Measurements from ENCODE around the gene RNF175. TPM values are rescaled to one million over a fixed set of nuclear protein-coding genes. Genes with fewer than 3 reads are reported as not detected.

RNF175 gene
- total and polyA plus RNA-seq, 7 experiments from 2014 or later = 6.4 to 14.0 (median 8.9) TPM; not detected in 1

DNA sequence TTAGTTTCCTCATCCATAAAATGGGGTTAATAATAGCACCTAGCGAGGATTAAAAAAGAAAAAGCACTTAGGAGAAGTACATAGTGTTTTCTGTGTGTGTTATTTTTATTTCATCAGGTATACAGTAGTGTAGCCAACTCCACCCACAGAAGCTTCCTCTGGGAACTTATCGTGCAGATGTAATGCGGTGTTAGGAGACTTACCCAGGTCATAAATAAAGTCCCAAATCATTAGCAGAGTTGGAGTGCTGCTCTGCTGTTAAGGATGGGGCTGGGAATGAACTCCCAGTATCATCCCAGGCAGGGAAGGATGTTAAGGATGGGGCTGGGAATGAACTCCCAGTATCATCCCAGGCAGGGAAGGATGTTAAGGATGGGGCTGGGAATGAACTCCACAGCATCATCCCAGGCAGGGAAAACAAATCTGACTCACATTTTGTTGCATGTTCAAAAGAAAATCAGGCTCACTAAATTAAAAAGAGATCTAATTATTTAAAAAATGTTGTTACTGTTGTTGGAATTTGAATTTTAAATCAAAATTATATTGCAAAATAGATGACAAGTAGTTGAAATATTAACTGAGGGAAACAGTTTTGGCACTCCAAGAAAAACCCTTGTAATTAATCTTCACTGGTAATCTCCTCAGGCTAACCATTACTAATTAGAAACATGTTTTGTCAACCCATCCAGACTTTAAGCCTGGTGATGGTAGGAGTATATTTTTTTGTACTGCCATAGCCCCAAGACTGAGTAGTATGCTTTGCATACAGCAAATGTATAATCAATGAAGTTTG is 39.3 kb upstream of the RNF175 start:
- Mint-ChIP-seq H3K4me1 (no peaks in the 10 kb centered on the region), H3K27ac (no peak overlapping the region), H3K4me3 (no peak overlapping the region), H3K9me3 (peaks cover 0 to 3% (median 0%) of the 10 kb centered on the region in 11 donors), H3K36me3 (no peaks in the 10 kb centered on the region), H3K27me3 (peaks cover 21 to 64% (median 34%) of the 10 kb centered on the region in 5 donors)
- H3K27me3 ChIP-seq (ENCODE audit: control insufficient read depth in 2 of 2, insufficient read depth in 2 of 2, low read length in 2 of 2) = no peaks in the 10 kb centered on the region
- no peaks in the 10 kb centered on the region for H3K9me3 ChIP-seq (ENCODE audit: control insufficient read depth in 2 of 3, low read length in 3 of 3)
- intact Hi-C loops (cut with micrococcal nuclease) = loop anchor here in 1 of 2 donors (10.0 kb wide), 1 partner anchor 1576 kb away; the partner anchor contains the start of gene MAP9
- POLR2A ChIA-PET = no interaction called here
- no peak overlapping the region for H3K4me3 ChIP-seq (ENCODE audit: low read length)
- no peak overlapping the region for H3K27ac ChIP-seq (ENCODE audit: low read depth, low read length)
- CTCF ChIA-PET = no interaction called here
- no peak for ATAC-seq
- no peaks in the 10 kb centered on the region for H3K36me3 ChIP-seq (ENCODE audit: control insufficient read depth in 2 of 3, insufficient read depth in 3 of 3, low read length in 3 of 3)
- H3K4me1 ChIP-seq (ENCODE audit: control insufficient read depth in 2 of 2, insufficient read depth in 2 of 2, low read length in 2 of 2) = no peaks in the 10 kb centered on the region
- DNase-seq = no peak

- Mint-ChIP-seq H3K4me3 (no peak overlapping the region), H3K27ac (no peak overlapping the region), H3K9me3 (peaks cover 0 to 3% (median 0%) of the 10 kb centered on the region in 11 donors), H3K36me3 (no peaks in the 10 kb centered on the region), H3K4me1 (peaks cover 0 to 5% (median under 1%) of the 10 kb centered on the region in 7 donors), H3K27me3 (peaks cover 28 to 71% (median 41%) of the 10 kb centered on the region in 5 donors)
- no peaks in the 10 kb centered on the region for H3K27me3 ChIP-seq (ENCODE audit: control insufficient read depth in 2 of 2, insufficient read depth in 2 of 2, low read length in 2 of 2)
- intact Hi-C loops (cut with micrococcal nuclease) = loop anchor here in 1 of 2 donors (10.0 kb wide), 1 partner anchor 1576 kb away; the partner anchor contains the start of gene MAP9
- H3K27ac ChIP-seq (ENCODE audit: low read depth, low read length) = no peak overlapping the region
- ATAC-seq (no peak), DNase-seq (no peak)
- no peaks in the 10 kb centered on the region for H3K4me1 ChIP-seq (ENCODE audit: control insufficient read depth in 2 of 2, insufficient read depth in 2 of 2, low read length in 2 of 2)
- H3K9me3 ChIP-seq (ENCODE audit: control insufficient read depth in 2 of 3, low read length in 3 of 3) = no peaks in the 10 kb centered on the region
- no peak overlapping the region for H3K4me3 ChIP-seq (ENCODE audit: low read length)
- ChIA-PET POLR2A (no interaction called here), CTCF (interaction anchor here (0.8 kb wide), 1 partner anchor 387 kb away, joined by 3 read pairs; no protein-coding TSS in a partner anchor)
- H3K36me3 ChIP-seq (ENCODE audit: control insufficient read depth in 2 of 3, insufficient read depth in 3 of 3, low read length in 3 of 3) = no peaks in the 10 kb centered on the region
Measured at GRCh38 chr4:153798420-153798819, 38.6 kb upstream of the RNF175 start.

GRCh38 chr4:153794006-153794405 is 34.2 kb upstream of the RNF175 start:
- Histone ChIP-seq H3K9me3 (ENCODE audit: control insufficient read depth in 2 of 3, low read length in 3 of 3) (no peaks in the 10 kb centered on the region), H3K4me3 (ENCODE audit: low read length) (no peak overlapping the region), H3K27me3 (ENCODE audit: control insufficient read depth in 2 of 2, insufficient read depth in 2 of 2, low read length in 2 of 2) (peaks cover 7 to 19% of the 10 kb centered on the region in 2 donors), H3K27ac (ENCODE audit: low read depth, low read length) (no peak overlapping the region), H3K36me3 (ENCODE audit: control insufficient read depth in 2 of 3, insufficient read depth in 3 of 3, low read length in 3 of 3) (no peaks in the 10 kb centered on the region), H3K4me1 (ENCODE audit: control insufficient read depth in 2 of 2, insufficient read depth in 2 of 2, low read length in 2 of 2) (peaks cover 13 to 32% of the 10 kb centered on the region in 2 donors)
- ATAC-seq = no peak
- Mint-ChIP-seq H3K27ac (no peak overlapping the region), H3K36me3 (peaks cover 0 to 3% (median 0%) of the 10 kb centered on the region in 5 donors), H3K9me3 (peaks cover 0 to 3% (median 0%) of the 10 kb centered on the region in 11 donors), H3K4me1 (peaks cover 11 to 45% (median 31%) of the 10 kb centered on the region in 7 donors), H3K4me3 (peak overlapping the region in 4 of 10 donors; percentile 3 to 69 (median 53)), H3K27me3 (peaks cover 63 to 96% (median 76%) of the 10 kb centered on the region in 5 donors)
- CTCF ChIA-PET = no interaction called here
- POLR2A ChIA-PET = no interaction called here
- intact Hi-C loops (cut with micrococcal nuclease) = loop anchor here in 1 of 2 donors (5.0 to 10.0 kb wide), 2 partner anchors 758 to 1581 kb away; partner anchors contain the start of genes MAP9 and PLRG1
- DNase-seq = no peak

DNA sequence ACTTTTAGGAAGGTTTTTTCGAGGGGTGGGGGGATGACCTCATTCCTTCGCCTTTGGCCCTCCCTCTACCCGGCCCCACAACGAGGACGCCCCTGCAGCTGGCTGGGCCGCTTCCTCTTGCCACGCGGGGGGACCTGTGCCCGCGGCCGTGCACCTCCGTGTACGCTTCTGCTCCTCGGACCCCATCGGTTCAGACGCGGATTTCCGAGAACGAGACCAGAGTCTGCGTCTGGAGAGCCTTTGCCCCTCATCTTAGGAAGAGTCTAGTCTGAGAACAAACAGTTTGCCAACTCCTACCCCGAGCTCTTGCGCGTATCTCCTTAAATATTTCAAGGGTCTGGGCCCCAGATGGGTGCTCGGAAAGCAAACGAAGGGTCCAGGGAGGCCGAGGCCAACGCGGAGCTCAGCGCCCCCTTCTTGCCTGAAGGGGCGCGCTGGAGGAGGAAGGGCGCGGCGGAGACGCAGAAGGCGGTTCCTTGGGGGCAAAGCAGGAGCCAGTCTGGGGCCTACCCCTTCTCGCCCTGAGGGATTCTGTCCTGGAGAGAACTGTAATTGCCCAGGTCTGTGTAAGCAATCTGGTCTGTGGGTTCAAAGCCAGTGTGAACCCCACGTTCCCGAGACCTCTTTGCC is 32.9 kb upstream of the RNF175 start:
- H3K4me1 ChIP-seq (ENCODE audit: control insufficient read depth in 2 of 2, insufficient read depth in 2 of 2, low read length in 2 of 2) = peaks cover 13 to 37% of the 10 kb centered on the region in 2 donors
- H3K27ac ChIP-seq (ENCODE audit: low read depth, low read length) = no peak overlapping the region
- no peaks in the 10 kb centered on the region for H3K36me3 ChIP-seq (ENCODE audit: control insufficient read depth in 2 of 3, insufficient read depth in 3 of 3, low read length in 3 of 3)
- Mint-ChIP-seq H3K4me3 (peak overlapping the region; percentile 30 to 87 (median 80)), H3K9me3 (peaks cover 0 to 3% (median 0%) of the 10 kb centered on the region in 11 donors), H3K4me1 (peaks cover 20 to 58% (median 39%) of the 10 kb centered on the region in 7 donors), H3K36me3 (peaks cover 0 to 3% (median 0%) of the 10 kb centered on the region in 5 donors), H3K27ac (peak overlapping the region in 1 of 9 donors; percentile 38), H3K27me3 (peaks cover 65 to 94% (median 79%) of the 10 kb centered on the region in 5 donors)
- ATAC-seq (no peak), DNase-seq (no peak)
- intact Hi-C loops (cut with micrococcal nuclease) = loop anchor here in 1 of 2 donors (5.0 to 10.0 kb wide), 2 partner anchors 760 to 1582 kb away; partner anchors contain the start of genes MAP9 and PLRG1
- peaks cover 7 to 26% of the 10 kb centered on the region in 2 donors for H3K27me3 ChIP-seq (ENCODE audit: control insufficient read depth in 2 of 2, insufficient read depth in 2 of 2, low read length in 2 of 2)
- no peaks in the 10 kb centered on the region for H3K9me3 ChIP-seq (ENCODE audit: control insufficient read depth in 2 of 3, low read length in 3 of 3)
- ChIA-PET CTCF (interaction anchor here (0.6 kb wide), 1 partner anchor 8 kb away, joined by 4 read pairs; no protein-coding TSS in a partner anchor), POLR2A (no interaction called here)
- peak overlapping the region; percentile 38 for H3K4me3 ChIP-seq (ENCODE audit: low read length)

- Mint-ChIP-seq H3K27ac (no peak overlapping the region), H3K4me1 (peaks cover 21 to 62% (median 42%) of the 10 kb centered on the region in 7 donors), H3K4me3 (peak overlapping the region; percentile 61 to 87 (median 80)), H3K27me3 (peaks cover 67 to 95% (median 82%) of the 10 kb centered on the region in 5 donors), H3K36me3 (peaks cover 0 to 3% (median 0%) of the 10 kb centered on the region in 5 donors), H3K9me3 (peaks cover 0 to 3% (median 0%) of the 10 kb centered on the region in 11 donors)
- Histone ChIP-seq H3K27ac (ENCODE audit: low read depth, low read length) (no peak overlapping the region), H3K4me3 (ENCODE audit: low read length) (peak overlapping the region; percentile 38), H3K9me3 (ENCODE audit: control insufficient read depth in 2 of 3, low read length in 3 of 3) (no peaks in the 10 kb centered on the region), H3K36me3 (ENCODE audit: control insufficient read depth in 2 of 3, insufficient read depth in 3 of 3, low read length in 3 of 3) (no peaks in the 10 kb centered on the region), H3K4me1 (ENCODE audit: control insufficient read depth in 2 of 2, insufficient read depth in 2 of 2, low read length in 2 of 2) (peaks cover 13 to 37% of the 10 kb centered on the region in 2 donors), H3K27me3 (ENCODE audit: control insufficient read depth in 2 of 2, insufficient read depth in 2 of 2, low read length in 2 of 2) (peaks cover 7 to 26% of the 10 kb centered on the region in 2 donors)
- POLR2A ChIA-PET = no interaction called here
- CTCF ChIA-PET = no interaction called here
- intact Hi-C loops (cut with micrococcal nuclease) = loop anchor here in 1 of 2 donors (2.0 to 10.0 kb wide), 4 partner anchors 17 to 1583 kb away; partner anchors contain the start of genes MAP9, PLRG1 and RNF175
- peak in 1 of 9 donors; percentile 22 for DNase-seq
- ATAC-seq = no peak
Measured at GRCh38 chr4:153791746-153792617, 32.2 kb upstream of the RNF175 start.
